HG02623 (cell line): ENCODE results near the gene TBC1D14.
"Not testable (repeated sequence)": the region's sequence is repeated elsewhere in the genome, so short reads cannot be mapped to it uniquely, and the experiment has no call there.

ENCODE experiments used
- ATAC-seq: cut with Tn5 transposase; IDR thresholded peaks from one replicate; pipeline ENCODE4 v1.9.1; 2021; ENCODE audit warnings: moderate library complexity; ENCODE audit not compliant: unreplicated experiment

TBC1D14 gene

GRCh38 chr4:7073526-7074390, 164.1 kb downstream of the TBC1D14 start:
- no peak for ATAC-seq

- ATAC-seq, result no peak
These were observed 164.8 kb downstream of the TBC1D14 start for GRCh38 chr4:7074426-7074825.

GRCh38 chr4:7075962-7076695, 166.5 kb downstream of the TBC1D14 start:
- ATAC-seq, result no peak

- ATAC-seq, result no peak
These were observed 167.1 kb downstream of the TBC1D14 start for GRCh38 chr4:7076696-7077082.

GRCh38 chr4:7077371-7077770, 167.7 kb downstream of the TBC1D14 start:
- ATAC-seq, result no peak

GRCh38 chr4:7078025-7078424, 168.4 kb downstream of the TBC1D14 start:
- ATAC-seq, result no peak

GRCh38 chr4:7079483-7079882, 169.9 kb downstream of the TBC1D14 start:
- ATAC-seq, result not testable (repeated sequence)

- ATAC-seq, result not testable (repeated sequence)
These were observed 170.3 kb downstream of the TBC1D14 start for GRCh38 chr4:7079909-7080308.
